Central memory CD4-positive, alpha-beta T cell (primary cell): ENCODE results near the gene NIPAL4.

ENCODE experiments used
- DNase-seq: peaks from one replicate; pipeline ENCODE4 v3.0.0; 2022

Gene NIPAL4

DNA sequence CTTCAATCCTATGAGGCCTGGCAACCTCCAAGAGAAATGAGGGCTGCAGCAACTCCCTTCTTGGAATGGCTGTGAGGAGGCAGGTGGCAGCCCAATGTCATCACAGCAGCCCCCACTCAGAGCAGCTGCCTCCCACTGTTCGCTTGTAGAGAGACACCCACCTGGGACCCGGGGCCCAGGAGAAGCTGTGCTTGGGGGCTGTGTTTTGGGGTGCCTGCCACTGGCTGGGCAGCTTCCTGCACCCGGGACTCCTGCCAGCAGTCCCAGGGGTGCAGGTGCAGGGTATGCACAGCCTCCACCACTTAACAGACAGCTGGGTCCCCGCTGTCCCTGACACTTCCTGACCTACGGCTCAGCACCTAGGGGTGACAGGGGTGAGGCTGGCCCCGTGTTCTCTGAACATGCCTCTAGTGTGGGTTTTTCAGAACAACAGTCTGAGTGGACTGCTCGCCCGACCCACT, 26.2 kb downstream of the NIPAL4 start:
- no peak for DNase-seq

DNA sequence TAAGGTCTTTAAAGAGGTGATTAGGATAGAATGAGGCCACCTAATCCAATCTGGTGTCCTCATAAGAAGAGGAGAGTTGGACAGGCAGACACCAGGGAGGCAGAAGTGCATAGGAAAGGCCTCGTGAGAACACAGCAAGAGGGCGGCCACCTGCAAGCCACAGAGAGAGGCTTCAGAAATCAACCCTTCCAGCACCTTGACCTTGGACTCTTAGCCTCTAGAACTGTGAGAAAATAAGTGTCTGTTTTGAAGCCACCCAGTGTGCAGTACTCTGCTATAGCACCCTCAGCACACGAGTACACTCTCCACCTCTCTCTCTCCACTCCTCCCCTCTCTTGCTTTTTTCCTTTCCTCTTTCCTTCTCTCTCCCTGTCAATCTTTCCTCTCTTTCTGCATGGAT, 26.8 kb downstream of the NIPAL4 start:
- DNase-seq: no peak

DNA sequence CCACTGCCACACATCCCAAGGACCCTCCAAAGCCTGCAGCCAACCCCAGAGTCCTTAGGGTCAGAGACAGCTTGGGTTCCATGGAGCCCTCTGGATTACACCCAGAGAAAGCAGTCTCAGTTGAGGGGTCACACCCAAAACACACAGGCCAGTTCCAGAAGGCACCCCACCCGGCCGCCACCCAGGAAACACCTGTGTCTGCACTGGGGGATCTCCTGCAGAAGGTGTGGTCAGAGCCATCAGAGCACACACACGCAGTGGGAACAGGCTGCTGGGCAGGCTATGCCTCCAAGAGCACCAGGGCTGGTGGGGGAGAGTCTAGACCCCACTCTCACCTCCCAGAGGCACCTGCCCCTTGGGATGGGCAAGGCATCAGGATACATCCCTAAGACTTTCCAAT, 27.3 kb downstream of the NIPAL4 start:
- DNase-seq: no peak

DNA sequence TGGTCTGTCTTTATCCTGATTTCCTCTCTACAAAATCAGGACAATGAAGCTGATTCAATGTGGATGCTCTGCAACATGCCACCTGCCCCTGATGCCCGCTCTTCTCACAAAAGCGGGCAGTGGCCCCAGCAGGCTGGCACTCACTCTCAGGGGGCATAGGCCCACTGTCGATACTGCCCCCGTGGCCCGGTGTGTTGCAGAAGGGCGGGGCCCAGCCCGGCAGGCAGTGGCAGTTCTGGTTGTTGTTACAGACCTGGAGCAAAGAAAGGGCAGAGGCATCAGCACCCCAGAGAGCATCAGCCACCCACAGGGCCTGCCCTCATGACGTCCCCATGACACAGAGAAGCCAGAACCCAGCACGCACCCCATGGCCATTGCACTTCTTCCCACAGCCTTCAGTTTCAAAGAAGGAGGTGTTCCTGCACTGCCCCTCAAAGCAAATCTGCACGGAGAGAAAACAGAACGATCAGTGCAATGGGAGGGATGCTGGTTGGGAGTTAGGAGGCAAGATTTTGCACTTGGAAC, 31.5 kb downstream of the NIPAL4 start:
- DNase-seq: no peak

DNA sequence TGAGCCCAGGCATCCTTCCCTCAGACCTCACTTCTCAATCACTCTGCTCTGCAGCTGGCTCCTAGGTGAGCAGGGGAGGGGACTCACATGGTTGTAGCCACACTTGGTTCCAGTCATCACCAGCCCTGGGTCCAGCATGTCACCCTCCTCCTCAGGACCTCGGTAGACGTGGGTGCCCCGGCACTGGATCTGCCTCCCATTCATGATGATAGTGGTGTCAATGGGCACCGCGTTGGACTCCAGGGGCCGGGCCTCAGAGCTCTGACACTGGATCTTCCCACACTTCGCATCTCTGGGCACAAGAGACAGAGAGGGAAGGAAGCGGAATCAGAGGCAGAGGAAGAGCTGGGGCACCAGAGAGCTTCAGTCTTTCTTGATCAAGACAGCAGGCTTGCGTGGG, 32.9 kb downstream of the NIPAL4 start:
- no peak for DNase-seq

DNA sequence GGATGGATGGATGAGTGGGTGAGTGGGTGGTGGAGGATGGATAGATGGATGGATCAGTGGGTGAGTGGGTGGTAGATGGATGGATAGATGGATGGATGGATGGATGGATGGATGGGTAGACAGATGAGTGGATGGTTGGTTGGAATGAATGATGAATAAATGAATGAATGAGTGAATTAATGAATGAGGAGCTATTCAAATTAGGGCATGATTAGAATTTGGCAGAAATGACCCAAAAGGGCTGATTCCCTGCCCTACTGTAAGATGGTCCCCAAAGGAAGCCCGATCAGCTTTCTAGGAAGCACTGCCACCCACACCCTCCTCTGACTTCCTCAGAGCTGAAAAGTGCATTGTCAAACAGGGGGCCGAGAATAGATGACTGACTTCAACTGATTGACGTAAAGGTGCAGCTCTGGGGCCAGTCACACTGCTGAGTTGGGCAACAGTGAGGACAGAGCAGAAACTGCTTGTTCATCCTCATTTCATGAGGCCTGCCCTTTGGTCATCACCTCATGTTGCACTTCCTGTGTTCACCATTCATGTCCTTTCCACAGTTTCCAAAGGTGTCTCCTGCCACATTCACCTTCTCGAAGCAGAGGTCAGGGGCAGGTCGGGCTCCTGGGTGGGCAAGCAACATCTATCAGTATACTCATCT, 34.3 kb downstream of the NIPAL4 start:
- no peak for DNase-seq

DNA sequence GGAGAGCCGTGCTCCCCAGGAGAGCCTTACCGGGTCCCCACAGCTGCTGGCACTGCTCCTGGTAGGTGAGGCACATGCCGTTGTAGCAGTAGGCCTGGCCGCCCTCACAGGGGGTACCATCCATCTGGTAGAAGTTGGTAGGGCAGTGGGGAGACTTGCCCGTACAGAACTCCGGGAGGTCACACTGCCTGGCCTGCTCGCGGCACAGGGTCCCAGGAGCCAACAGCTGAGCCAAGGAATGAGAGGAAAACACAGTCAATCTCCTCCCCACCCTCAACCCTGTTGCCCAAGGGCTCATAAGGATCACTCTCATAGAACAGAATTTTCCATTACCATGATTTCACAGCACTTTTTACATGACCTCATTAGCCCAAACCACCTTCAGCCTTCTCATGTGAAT, 36.9 kb downstream of the NIPAL4 start:
- DNase-seq: no peak

DNA sequence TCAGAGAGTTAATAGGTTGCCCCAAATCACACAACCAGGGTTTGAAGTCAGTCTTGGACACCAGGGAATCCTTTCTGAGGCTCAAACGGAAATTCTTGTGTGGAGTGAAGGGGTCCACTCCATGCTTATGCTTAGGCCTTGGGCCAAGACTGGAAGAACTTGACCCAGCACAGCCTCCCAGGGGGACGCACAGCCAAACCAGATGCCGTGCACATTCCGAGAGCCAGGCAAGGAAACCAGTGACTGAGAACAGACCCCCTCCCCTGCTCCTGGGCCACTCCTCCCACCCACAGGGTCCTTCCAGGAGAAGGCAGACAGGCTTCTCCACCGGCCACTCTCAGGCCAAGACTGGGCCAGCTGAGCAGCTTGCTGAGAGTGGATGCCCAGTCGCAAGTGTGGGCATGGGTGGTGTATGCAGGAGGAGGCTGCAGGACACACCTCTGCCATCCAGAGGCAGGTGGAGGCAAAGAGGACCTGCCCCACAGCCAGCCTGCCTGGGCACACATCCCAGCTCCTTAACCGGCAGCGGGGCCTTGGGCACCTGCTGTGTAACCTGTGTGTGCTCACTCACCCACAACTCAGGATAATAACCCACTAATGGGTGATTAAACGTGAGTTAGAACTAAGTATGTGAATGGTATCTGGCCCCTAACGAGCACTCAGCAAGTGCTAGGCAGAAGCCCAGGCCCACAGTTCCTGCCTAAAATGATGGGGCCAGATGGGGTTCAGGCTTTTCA, 38.0 kb downstream of the NIPAL4 start:
- DNase-seq: no peak

DNA sequence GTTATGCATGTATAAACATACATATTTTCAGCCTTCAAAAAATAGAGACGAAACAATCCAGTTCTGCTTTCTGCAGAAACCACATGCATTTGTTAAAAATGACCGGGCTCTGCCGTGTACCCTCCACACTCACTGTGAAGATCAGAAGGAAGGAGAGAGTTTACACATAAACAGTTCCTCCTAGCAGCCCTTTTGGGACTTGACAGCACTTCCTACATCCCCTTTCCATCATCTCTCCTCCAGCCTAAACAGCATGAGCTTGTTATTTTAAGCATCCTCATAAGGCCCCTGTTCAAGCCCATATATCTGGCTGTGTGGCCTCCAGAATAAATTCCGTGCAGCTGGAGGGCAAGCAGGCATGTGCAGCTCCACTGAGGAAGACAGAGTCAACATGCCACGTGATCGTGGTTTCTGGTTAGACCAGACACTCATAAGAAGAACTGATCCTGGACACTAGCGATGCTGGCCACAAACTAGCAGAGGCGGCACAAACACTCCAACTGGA, 42.2 kb downstream of the NIPAL4 start:
- no peak for DNase-seq

DNA sequence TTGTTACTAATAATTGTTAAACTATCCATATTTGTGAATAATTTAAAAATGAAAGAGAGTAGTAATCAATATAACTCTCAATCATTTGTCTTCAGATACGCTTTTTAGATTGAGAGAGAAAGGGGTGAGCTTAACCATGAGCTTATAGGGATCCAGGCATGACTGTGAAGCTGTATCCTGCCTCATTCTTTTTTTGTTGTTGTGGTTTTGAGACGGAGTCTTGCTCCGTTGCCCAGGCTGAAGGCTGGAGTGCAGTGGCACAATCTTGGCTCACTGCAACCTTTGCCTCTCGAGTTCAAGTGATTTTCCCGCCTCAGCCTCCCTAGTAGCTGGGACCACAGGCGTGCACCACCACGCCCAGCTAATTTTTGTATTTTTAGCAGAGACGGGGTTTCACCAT, 44.0 kb downstream of the NIPAL4 start:
- no peak for DNase-seq

DNA sequence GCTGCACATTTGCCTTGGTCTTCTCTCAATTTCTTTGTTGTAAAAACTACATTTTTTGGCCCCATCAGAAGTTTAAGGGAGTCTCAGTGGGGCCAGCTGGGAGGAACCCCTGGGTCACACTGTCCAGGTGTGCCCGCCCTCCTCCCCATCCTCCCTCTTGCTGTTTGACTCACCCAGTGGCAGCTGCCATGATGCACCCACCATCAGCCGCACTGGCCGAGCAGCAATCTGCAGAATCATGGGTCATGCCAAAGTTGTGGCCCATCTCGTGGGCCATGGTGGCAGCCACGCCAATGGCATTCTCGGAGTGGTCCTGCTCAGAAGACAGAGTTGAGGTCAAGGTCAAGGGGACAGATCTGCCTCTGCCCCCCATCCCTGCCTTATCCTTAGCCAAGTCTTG, 45.5 kb downstream of the NIPAL4 start:
- no peak for DNase-seq

DNA sequence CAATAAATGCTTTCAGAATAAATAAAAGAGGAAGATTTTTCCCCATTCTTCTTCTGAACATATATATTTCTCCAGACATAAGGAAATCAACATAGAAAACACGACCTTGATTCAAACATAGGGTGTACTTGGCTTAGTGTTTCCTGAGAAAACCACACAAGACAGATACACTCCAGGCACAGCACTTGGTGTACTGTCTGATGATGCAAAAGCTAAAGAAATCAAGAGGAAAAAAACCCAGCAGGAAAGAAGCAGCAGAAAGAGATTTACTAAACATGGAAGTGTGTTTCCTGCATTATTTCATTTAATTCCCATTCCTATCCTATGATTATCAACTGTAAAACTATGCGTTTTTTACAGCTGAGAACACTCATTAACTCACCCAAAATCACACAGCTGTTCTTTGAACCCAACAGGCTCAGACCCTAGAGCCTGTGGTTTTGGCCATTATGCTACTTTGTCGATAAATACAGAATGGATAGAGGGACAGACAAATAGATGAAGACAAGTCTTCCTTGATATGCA, 46.1 kb downstream of the NIPAL4 start:
- DNase-seq: no peak

DNA sequence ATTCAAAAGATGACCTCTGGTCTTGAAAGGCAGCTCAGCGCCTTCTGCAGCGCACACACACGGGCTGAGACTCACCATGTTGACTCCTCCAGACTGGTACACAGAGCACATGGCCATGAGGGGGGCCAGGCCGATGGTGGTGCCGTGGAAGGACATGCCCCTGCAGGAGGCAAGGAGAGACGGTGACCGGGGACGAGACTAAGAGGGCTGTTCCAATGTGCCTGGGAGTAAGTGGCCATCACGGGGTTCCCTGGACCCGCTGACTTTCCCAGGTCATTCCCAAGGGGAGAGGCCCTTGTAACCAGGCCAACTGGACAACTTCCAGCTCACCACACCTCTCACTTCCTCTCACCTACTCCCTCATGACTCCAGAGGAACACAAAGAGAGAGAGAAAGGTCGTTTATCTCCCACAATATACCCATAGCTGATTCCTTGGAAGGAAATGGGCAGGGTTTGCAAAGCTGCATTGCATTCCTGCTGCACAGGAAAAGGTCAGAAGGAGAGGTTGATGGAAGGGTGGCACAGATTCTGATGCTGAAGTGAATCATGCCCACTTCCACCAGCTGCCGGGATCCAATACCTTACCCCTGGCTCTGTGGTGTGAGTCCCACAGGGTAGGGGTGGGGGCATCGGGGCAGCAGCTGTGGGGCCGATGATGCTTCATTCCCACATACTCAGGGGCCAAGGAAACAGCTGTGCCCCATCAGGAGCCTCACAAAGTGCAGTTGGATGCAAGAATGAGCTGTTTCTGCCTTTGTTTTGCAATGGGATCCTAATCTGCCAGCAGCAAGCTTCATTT, 47.2 kb downstream of the NIPAL4 start:
- no peak for DNase-seq

DNA sequence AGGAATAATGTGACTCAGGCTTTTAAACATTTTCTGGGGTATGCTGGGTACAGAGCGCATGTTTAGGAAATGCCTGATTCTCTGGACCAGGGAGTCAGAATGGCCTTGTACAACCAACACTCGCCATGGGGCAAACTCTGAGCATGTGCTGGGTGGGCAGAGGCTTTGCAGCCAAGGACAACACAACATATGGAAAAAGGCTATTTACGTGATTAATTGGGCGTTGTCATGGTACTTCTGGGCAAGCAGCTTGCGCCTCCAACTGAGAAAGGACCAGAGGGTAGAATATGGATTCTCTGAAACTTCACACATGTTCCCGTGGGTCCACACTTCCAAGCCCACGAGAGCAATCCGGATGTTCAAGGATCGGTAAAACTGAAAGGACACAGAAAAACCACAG, 49.1 kb downstream of the NIPAL4 start:
- no peak for DNase-seq

DNA sequence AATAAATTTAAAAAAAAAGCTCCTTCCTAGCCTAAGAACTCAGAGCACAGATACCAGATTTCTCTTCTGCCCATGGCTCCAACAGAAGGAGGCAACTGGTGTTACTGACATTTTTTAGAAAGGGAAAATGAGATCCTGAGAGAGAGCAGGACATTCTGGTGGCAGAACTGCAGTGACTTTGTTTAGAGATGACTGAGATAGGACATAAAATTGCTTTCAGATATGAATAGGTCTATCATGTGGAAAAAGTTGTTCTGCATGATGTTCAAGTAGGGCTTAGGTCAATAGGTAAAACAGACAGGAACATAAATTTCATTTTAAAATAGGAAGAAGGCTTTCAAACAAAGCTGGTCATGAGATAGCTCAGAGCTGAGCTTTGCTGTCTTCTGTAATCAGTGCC, 49.6 kb downstream of the NIPAL4 start:
- DNase-seq: no peak

DNA sequence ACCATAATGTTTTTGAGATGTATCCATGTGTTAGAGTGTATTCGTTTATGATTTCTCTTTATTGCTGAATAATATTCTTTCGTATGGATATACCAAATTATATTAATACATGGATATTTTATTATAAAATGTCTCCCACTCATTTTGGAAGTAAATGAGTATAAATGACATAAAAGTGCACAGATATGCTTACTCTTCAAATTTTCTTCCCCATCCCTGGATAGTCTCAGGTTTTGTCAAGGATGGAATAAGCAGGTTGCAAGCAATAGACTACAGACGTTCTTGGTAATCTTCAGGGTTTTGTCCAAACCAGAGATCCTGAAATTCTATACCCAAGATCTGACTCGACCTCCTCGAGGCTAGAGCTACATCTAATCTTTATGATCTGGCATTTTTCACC, 50.7 kb downstream of the NIPAL4 start:
- no peak for DNase-seq

DNA sequence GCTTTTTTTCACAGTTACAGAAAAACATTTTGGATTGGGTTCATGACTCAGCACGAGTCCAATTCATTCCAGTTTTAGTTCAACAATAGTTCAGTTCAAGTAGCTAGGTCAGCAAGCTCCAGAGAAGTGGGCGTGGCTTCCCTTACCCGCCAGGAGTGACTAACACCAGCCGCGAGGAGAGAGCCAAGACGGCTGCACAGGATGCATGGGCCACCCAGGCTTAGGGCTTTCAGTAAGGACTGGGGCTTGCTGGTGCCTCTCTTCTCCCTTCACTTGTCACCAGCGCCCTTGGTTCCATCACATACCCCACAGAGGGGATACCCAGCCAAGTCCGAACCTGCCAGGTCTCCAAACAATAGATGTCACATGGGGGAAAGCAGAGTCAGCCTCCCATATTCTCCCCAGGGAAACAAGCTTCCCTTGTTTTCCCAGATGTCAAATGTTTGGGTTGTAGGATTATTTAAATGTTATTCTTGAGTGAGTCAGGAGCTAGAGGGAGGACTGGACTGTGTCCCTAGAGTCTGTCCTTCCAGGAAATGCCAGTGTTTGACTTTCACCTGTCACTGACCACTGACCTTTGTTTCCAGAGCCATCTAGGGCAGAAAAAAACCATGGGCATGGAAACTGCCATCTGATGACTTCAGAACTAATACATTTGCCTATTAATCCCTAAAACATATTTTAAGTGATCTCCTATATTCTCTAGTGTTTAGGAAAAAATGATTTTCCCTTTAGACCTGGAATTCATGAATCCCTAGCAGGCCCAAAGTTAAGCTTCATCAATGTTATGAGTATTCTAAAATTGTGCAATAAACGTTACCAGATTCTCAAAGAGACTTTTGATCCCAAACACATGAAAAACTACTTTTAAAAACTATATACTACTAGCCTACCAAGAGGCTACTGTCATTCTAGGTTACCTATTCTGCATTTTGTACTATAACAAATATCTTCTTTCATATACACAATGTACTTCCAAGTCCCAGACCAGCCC, 51.9 kb downstream of the NIPAL4 start:
- DNase-seq: no peak

DNA sequence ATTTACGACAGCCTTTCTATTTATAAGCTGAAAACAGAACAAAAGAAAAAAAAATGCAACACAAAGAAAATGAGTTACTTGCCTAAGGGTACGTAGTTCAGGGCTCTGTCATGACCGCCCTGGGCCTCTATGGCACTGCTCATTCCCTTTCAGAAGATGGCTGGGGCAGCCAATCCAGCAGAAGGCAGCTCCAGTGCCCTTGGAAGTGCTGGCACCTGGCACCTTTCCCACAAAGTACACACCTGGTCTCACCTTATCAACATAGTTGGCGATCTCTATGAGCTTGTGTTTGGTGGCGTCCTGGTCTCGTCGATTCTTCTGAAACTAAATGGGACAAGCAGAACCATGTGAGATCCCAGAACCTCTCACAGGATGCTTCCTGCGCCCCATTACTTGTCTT, 53.2 kb downstream of the NIPAL4 start:
- DNase-seq: no peak

DNA sequence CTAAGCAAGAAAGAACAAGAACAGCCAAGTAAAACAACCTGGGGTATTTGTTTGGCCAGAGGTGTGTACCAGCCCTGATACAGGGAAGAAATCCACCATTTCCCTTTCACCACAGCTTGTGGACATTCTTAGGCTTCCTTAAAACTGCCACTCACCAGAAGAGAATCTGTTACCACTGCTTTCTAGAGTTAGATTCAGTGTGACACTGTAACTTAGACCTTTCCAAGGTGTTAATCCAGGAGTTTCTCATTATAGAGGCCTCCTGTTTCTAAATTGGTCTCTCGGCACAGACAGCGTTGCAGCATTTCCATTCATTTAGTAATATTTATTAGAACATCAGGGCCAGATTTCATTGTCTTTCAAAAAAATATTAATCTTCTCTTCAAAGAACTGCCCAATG, 55.0 kb downstream of the NIPAL4 start:
- no peak for DNase-seq

DNA sequence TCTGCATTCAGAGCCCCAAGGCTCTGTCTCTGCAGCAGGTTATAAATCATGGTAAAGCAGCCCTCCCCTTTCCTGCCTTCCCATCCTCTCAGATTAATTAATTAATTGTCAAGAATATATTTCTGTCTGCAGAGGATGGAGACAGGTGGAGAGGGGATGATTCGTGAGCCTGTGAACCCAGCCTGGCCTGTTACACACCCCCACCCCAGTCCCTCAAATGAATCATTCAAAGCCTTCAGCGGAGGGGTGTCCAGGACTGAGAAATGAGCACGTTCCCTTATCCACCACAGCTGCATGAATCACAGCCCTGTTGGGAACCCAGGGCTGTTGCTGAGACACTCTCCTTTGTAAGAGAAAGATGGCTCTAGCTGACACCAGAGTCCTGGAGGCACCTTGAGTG, 56.0 kb downstream of the NIPAL4 start:
- no peak for DNase-seq

DNA sequence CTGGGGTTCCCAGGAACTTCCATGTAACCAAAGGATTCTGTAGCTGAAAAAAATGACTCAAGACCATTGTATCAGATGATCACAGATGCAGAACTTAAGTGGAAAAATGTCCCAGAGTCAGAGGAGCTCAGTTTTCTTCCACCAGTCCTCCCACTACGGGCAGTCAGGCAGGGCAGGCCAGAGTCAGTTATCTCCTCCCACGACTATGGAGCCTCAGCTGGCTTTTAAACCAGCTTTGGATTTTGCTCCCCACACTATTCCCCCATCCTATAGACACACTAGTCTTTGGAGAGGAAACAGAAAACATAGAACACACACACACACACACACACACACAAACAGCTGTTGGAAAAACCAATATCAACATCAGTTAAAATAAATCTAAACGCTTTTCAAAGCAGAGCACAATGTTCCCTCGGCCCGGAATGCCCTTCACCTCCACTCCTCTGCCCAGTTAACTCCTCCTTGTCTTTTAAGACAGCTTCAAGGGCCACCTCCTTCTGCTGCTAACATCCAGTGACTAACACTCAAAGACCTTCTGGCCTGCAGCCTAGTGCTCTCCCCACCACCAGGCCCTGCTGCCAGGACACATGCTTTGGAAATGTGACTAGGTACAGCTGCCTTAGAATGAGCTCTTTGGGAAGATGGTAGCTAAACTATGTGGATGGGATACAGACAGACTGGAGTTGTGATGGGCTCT, 56.8 kb downstream of the NIPAL4 start:
- DNase-seq: no peak
